ENCODE measurements around the gene PIP5K1C. TPM values are rescaled to one million over a fixed set of nuclear protein-coding genes. Genes with fewer than 3 reads are reported as not detected.
"Not testable (repeated sequence)": the region's sequence is repeated elsewhere in the genome, so short reads cannot be mapped to it uniquely, and the experiment has no call there.

The PIP5K1C gene
- total RNA-seq, 1 experiment from 2014 or later = 4.2 TPM

DNA sequence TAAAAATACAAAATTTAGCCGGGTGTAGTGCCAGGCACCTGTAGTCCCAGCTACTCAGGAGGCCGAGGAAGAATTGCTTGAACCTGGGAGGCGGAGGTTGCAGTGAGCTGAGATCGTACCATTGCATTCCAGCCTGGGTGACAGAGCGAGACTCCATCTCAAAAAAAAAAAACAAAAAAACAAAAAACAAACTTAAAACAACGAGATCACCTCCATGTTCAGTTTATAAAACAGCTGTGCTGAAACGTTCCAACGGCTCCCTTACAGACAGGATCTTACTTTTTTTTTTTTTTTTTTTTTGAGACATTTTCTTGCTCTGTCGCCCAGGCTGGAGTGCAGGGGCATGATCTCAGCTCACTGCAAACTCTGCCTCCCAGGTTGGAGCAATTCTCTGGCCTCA is 71.5 kb downstream of the PIP5K1C start:
- peaks cover 17% of the 10 kb centered on the region; the same call in 1 of the 2 replicates for H4K20me1 ChIP-seq (ENCODE audit: insufficient read depth, low read depth, low read length)
- H3K4me1 ChIP-seq (ENCODE audit: low read length) = peaks cover 18% of the 10 kb centered on the region
- H3K9me2 ChIP-seq (replicated peaks; ENCODE audit: insufficient read depth, low read length); DNase-seq; H3K9me3 ChIP-seq (ENCODE audit: low read length); H3K4me3 ChIP-seq (ENCODE audit: low read length); H3K27me3 ChIP-seq (ENCODE audit: low read length); H2AFZ ChIP-seq (ENCODE audit: low read length); H3K4me2 ChIP-seq (ENCODE audit: low read depth, low read length, poor library complexity, severe bottlenecking); H3K27ac ChIP-seq (ENCODE audit: low read length); H3K9ac ChIP-seq (ENCODE audit: low read length); H3K36me3 ChIP-seq (ENCODE audit: insufficient read depth, low read length): not testable (repeated sequence)
- peaks cover 26% of the 10 kb centered on the region for H3K79me2 ChIP-seq (ENCODE audit: low read length)

DNA sequence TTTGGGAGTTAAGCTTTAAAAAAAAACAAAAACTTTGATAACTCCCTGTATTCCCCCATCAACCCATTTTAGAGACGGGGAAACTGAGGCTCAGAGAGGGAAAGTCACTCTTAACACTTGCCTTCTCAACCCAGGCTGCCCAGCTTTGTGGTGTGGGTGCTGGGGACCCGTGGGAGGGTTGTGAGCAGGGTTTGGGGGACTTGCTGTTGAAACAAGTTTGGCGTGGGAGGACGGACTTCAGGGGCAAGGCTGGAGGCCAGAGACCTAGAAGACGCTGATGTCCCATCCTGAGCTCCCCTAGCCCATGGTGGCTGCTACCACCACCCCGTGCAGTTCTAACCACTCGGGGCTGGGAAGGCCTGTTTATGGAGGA is 72.9 kb downstream of the PIP5K1C start:
- H4K20me1 ChIP-seq (ENCODE audit: insufficient read depth, low read depth, low read length) = peaks cover 17% of the 10 kb centered on the region; the same call in 1 of the 2 replicates
- no peak overlapping the region for H2AFZ ChIP-seq (ENCODE audit: low read length)
- peaks cover 18% of the 10 kb centered on the region for H3K4me1 ChIP-seq (ENCODE audit: low read length)
- no peaks in the 10 kb centered on the region for H3K27me3 ChIP-seq (ENCODE audit: low read length)
- no peak overlapping the region for H3K4me3 ChIP-seq (ENCODE audit: low read length)
- H3K4me2 ChIP-seq (ENCODE audit: low read depth, low read length, poor library complexity, severe bottlenecking) = peak overlapping the region; percentile 6
- H3K27ac ChIP-seq (ENCODE audit: low read length) = no peak overlapping the region
- no peaks in the 10 kb centered on the region for H3K36me3 ChIP-seq (ENCODE audit: insufficient read depth, low read length)
- no peak overlapping the region for H3K9ac ChIP-seq (ENCODE audit: low read length)
- H3K79me2 ChIP-seq (ENCODE audit: low read length) = peaks cover 30% of the 10 kb centered on the region
- no peaks in the 10 kb centered on the region for H3K9me2 ChIP-seq (replicated peaks; ENCODE audit: insufficient read depth, low read length)
- no peaks in the 10 kb centered on the region for H3K9me3 ChIP-seq (ENCODE audit: low read length)
- no peak for DNase-seq

GRCh38 chr19:3626473-3627350 is 73.6 kb downstream of the PIP5K1C start, which contains the start of gene CACTIN:
CACTIN (minus strand) TSS chr19:3626790; CDS start chr19:3626762, 28 bp downstream.
- Histone ChIP-seq H3K27ac (ENCODE audit: low read length) (peak within 1 kb of the TSS; percentile 54), H3K27me3 (ENCODE audit: low read length) (no peaks in the 10 kb centered on the region), H4K20me1 (ENCODE audit: insufficient read depth, low read depth, low read length) (peaks cover 17% of the 10 kb centered on the region; the same call in 1 of the 2 replicates), H3K4me3 (ENCODE audit: low read length) (peak within 1 kb of the TSS; percentile 98), H3K9me2 (replicated peaks; ENCODE audit: insufficient read depth, low read length) (no peaks in the 10 kb centered on the region), H3K9me3 (ENCODE audit: low read length) (no peaks in the 10 kb centered on the region), H3K79me2 (ENCODE audit: low read length) (peaks cover 30% of the 10 kb centered on the region), H3K4me1 (ENCODE audit: low read length) (peaks cover 18% of the 10 kb centered on the region), H3K4me2 (ENCODE audit: low read depth, low read length, poor library complexity, severe bottlenecking) (peak within 1 kb of the TSS; percentile 87), H3K36me3 (ENCODE audit: insufficient read depth, low read length) (no peaks in the 10 kb centered on the region), H2AFZ (ENCODE audit: low read length) (no peak within 1 kb of the TSS), H3K9ac (ENCODE audit: low read length) (peak within 1 kb of the TSS; percentile 91)
- peak; percentile 100 for DNase-seq

DNA sequence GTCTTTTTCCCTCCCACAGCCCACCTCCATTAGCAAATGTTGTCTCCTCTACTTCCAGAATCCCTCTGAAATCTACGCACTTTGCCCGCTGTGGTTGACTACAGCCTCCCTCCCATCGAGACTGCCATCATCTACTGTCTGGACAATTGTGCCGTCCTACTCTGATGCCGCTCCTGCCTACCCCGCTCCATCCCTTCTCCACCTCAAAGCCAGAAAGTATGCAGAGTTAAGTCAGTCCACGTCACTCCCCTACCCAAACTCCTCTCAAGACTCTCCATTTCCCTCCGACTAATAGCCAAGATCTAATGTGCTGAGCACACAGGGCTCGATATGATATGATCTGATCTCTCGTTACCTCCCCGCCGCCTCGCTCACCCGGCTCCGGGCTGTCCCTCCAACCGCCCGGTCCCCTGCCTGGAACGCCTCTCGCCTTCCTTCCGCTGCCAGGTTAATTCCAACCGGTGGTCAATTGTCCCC is 74.2 kb downstream of the PIP5K1C start:
- Histone ChIP-seq H2AFZ (ENCODE audit: low read length) (no peak overlapping the region), H3K4me3 (ENCODE audit: low read length) (peak overlapping the region; percentile 98), H4K20me1 (ENCODE audit: insufficient read depth, low read depth, low read length) (peaks cover 17% of the 10 kb centered on the region; the same call in 1 of the 2 replicates), H3K27me3 (ENCODE audit: low read length) (no peaks in the 10 kb centered on the region), H3K27ac (ENCODE audit: low read length) (no peak overlapping the region), H3K9me3 (ENCODE audit: low read length) (no peaks in the 10 kb centered on the region), H3K4me1 (ENCODE audit: low read length) (peaks cover 18% of the 10 kb centered on the region), H3K9me2 (replicated peaks; ENCODE audit: insufficient read depth, low read length) (no peaks in the 10 kb centered on the region), H3K79me2 (ENCODE audit: low read length) (peaks cover 30% of the 10 kb centered on the region), H3K4me2 (ENCODE audit: low read depth, low read length, poor library complexity, severe bottlenecking) (peak overlapping the region; percentile 87), H3K9ac (ENCODE audit: low read length) (peak overlapping the region; percentile 91), H3K36me3 (ENCODE audit: insufficient read depth, low read length) (no peaks in the 10 kb centered on the region)
- DNase-seq = peak; percentile 53

DNA sequence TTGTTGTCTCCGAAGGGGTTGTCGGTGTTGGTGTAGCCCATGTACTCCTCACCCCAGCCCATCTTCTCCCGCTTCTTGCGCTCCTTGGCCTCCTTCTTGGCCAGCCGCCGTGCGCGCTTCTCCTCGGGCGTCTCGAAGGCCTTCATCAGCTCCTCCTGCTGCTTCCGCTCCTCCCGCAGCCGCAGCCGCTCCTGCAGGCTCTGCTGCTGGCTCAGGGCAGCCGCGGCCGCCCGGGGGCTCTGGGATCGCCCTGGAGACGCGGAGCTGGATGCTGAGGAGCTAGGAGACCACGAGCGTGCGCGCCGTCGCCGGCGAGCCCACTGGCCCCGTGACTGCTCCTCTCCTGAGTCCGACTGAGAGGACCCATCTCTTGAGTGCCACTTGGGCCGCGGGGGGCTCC is 76.6 kb downstream of the PIP5K1C start:
- Histone ChIP-seq H3K79me2 (ENCODE audit: low read length) (peaks cover 30% of the 10 kb centered on the region), H3K9me2 (replicated peaks; ENCODE audit: insufficient read depth, low read length) (no peaks in the 10 kb centered on the region), H3K4me2 (ENCODE audit: low read depth, low read length, poor library complexity, severe bottlenecking) (no peak overlapping the region), H3K9me3 (ENCODE audit: low read length) (no peaks in the 10 kb centered on the region), H3K27me3 (ENCODE audit: low read length) (no peaks in the 10 kb centered on the region), H3K4me1 (ENCODE audit: low read length) (peaks cover 18% of the 10 kb centered on the region), H4K20me1 (ENCODE audit: insufficient read depth, low read depth, low read length) (peaks cover 17% of the 10 kb centered on the region; the same call in 1 of the 2 replicates), H3K4me3 (ENCODE audit: low read length) (no peak overlapping the region), H2AFZ (ENCODE audit: low read length) (no peak overlapping the region), H3K9ac (ENCODE audit: low read length) (no peak overlapping the region), H3K27ac (ENCODE audit: low read length) (no peak overlapping the region), H3K36me3 (ENCODE audit: insufficient read depth, low read length) (no peaks in the 10 kb centered on the region)
- DNase-seq = no peak

GRCh38 chr19:3622224-3622623 is 78.0 kb downstream of the PIP5K1C start:
- H3K27me3 ChIP-seq (ENCODE audit: low read length) = no peaks in the 10 kb centered on the region
- no peaks in the 10 kb centered on the region for H3K36me3 ChIP-seq (ENCODE audit: insufficient read depth, low read length)
- no peak overlapping the region for H3K4me2 ChIP-seq (ENCODE audit: low read depth, low read length, poor library complexity, severe bottlenecking)
- no peaks in the 10 kb centered on the region for H3K9me2 ChIP-seq (replicated peaks; ENCODE audit: insufficient read depth, low read length)
- H3K27ac ChIP-seq (ENCODE audit: low read length) = no peak overlapping the region
- H3K4me3 ChIP-seq (ENCODE audit: low read length) = no peak overlapping the region
- H3K9ac ChIP-seq (ENCODE audit: low read length) = no peak overlapping the region
- no peaks in the 10 kb centered on the region for H3K9me3 ChIP-seq (ENCODE audit: low read length)
- H3K4me1 ChIP-seq (ENCODE audit: low read length) = peaks cover 16% of the 10 kb centered on the region
- H4K20me1 ChIP-seq (ENCODE audit: insufficient read depth, low read depth, low read length) = peaks cover 17% of the 10 kb centered on the region; the same call in 1 of the 2 replicates
- no peak for DNase-seq
- peaks cover 30% of the 10 kb centered on the region for H3K79me2 ChIP-seq (ENCODE audit: low read length)
- no peak overlapping the region for H2AFZ ChIP-seq (ENCODE audit: low read length)

DNA sequence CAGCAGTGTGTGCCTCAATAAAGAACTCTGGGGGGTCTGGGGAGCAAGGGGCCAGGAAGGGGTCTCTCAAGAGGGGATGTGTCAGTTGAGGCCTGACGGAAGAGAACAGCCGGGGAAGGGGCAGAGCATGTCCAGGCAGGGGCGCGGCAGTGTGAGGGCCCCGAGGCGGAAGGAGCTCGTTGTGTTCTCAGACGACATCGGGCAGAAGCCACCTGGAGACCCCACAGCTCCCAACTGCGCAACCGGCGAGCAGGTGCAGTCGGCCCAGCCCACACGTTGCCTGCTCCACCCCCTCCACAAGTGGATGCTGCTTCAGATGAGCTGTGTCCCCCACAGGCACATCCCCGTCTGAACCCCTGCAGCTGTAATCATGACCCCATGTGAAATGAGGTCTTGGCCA is 78.6 kb downstream of the PIP5K1C start:
- H3K36me3 ChIP-seq (ENCODE audit: insufficient read depth, low read length) = no peaks in the 10 kb centered on the region
- peaks cover 13% of the 10 kb centered on the region for H3K4me1 ChIP-seq (ENCODE audit: low read length)
- H4K20me1 ChIP-seq (ENCODE audit: insufficient read depth, low read depth, low read length) = peaks cover 17% of the 10 kb centered on the region; the same call in 1 of the 2 replicates
- no peak overlapping the region for H3K27ac ChIP-seq (ENCODE audit: low read length)
- no peak overlapping the region for H3K4me2 ChIP-seq (ENCODE audit: low read depth, low read length, poor library complexity, severe bottlenecking)
- H3K9me2 ChIP-seq (replicated peaks; ENCODE audit: insufficient read depth, low read length) = no peaks in the 10 kb centered on the region
- H2AFZ ChIP-seq (ENCODE audit: low read length) = no peak overlapping the region
- no peak overlapping the region for H3K4me3 ChIP-seq (ENCODE audit: low read length)
- no peak for DNase-seq
- H3K79me2 ChIP-seq (ENCODE audit: low read length) = peaks cover 30% of the 10 kb centered on the region
- H3K9me3 ChIP-seq (ENCODE audit: low read length) = no peaks in the 10 kb centered on the region
- H3K27me3 ChIP-seq (ENCODE audit: low read length) = no peaks in the 10 kb centered on the region
- H3K9ac ChIP-seq (ENCODE audit: low read length) = no peak overlapping the region

- peaks cover 13% of the 10 kb centered on the region; the same call in 1 of the 2 replicates for H4K20me1 ChIP-seq (ENCODE audit: insufficient read depth, low read depth, low read length)
- H3K4me2 ChIP-seq (ENCODE audit: low read depth, low read length, poor library complexity, severe bottlenecking) = no peak overlapping the region
- H3K4me3 ChIP-seq (ENCODE audit: low read length) = no peak overlapping the region
- no peaks in the 10 kb centered on the region for H3K36me3 ChIP-seq (ENCODE audit: insufficient read depth, low read length)
- no peak overlapping the region for H2AFZ ChIP-seq (ENCODE audit: low read length)
- H3K9me3 ChIP-seq (ENCODE audit: low read length) = no peaks in the 10 kb centered on the region
- peaks cover 13% of the 10 kb centered on the region for H3K4me1 ChIP-seq (ENCODE audit: low read length)
- no peaks in the 10 kb centered on the region for H3K9me2 ChIP-seq (replicated peaks; ENCODE audit: insufficient read depth, low read length)
- H3K9ac ChIP-seq (ENCODE audit: low read length) = no peak overlapping the region
- H3K27ac ChIP-seq (ENCODE audit: low read length) = no peak overlapping the region
- H3K27me3 ChIP-seq (ENCODE audit: low read length) = no peaks in the 10 kb centered on the region
- peaks cover 23% of the 10 kb centered on the region for H3K79me2 ChIP-seq (ENCODE audit: low read length)
- no peak for DNase-seq
Measured at GRCh38 chr19:3620817-3621547, 79.3 kb downstream of the PIP5K1C start.

Data from Karpas-422 (cell line).